Measurements from ENCODE around the gene PPP1R14D. TPM values are rescaled to one million over a fixed set of nuclear protein-coding genes. Genes with fewer than 3 reads are reported as not detected.

PPP1R14D gene
- total RNA-seq, 1 donor from 2014 or later = not detected

GRCh38 chr15:40819048-40819447 lies 9.5 kb downstream of the PPP1R14D start:
- no peak for DNase-seq

GRCh38 chr15:40815042-40815698 lies 13.3 kb downstream of the PPP1R14D start:
- DNase-seq = peak; percentile 61

GRCh38 chr15:40812721-40813425 lies 15.6 kb downstream of the PPP1R14D start:
- DNase-seq = no peak

GRCh38 chr15:40808861-40809450 lies 19.6 kb downstream of the PPP1R14D start:
- DNase-seq = no peak

- DNase-seq = no peak
Observed at GRCh38 chr15:40807888-40808461, 20.5 kb downstream of the PPP1R14D start.

- peak; percentile 99 for DNase-seq
Observed at GRCh38 chr15:40807028-40807887, 21.2 kb downstream of the PPP1R14D start, which contains the start of the genes DNAJC17 and ZFYVE19. Gene DNAJC17 (minus strand): TSS chr15:40807473. CDS start chr15:40807446, 27 bp downstream. Gene ZFYVE19 (plus strand): TSS chr15:40807089. CDS start chr15:40807590, 501 bp downstream.

GRCh38 chr15:40806672-40807027 lies 21.9 kb downstream of the PPP1R14D start:
- no peak for DNase-seq

GRCh38 chr15:40803688-40804087 lies 24.8 kb downstream of the PPP1R14D start:
- no peak for DNase-seq

GRCh38 chr15:40803076-40803475 lies 25.4 kb downstream of the PPP1R14D start:
- no peak for DNase-seq

GRCh38 chr15:40799523-40799922 lies 29.0 kb downstream of the PPP1R14D start:
- no peak for DNase-seq

GRCh38 chr15:40796512-40796911 lies 32.0 kb downstream of the PPP1R14D start:
- DNase-seq = no peak

GRCh38 chr15:40796041-40796440 lies 32.5 kb downstream of the PPP1R14D start:
- no peak for DNase-seq

- DNase-seq = no peak
Observed at GRCh38 chr15:40793216-40793989, 35.1 kb downstream of the PPP1R14D start.

GRCh38 chr15:40792394-40792793 lies 36.1 kb downstream of the PPP1R14D start:
- DNase-seq = no peak

GRCh38 chr15:40790718-40791117 lies 37.8 kb downstream of the PPP1R14D start:
- no peak for DNase-seq

GRCh38 chr15:40789999-40790398 lies 38.5 kb downstream of the PPP1R14D start:
- no peak for DNase-seq

- DNase-seq = no peak
Observed at GRCh38 chr15:40789119-40789518, 39.4 kb downstream of the PPP1R14D start.

GRCh38 chr15:40787991-40788390 lies 40.5 kb downstream of the PPP1R14D start:
- no peak for DNase-seq

GRCh38 chr15:40787344-40787841 lies 41.1 kb downstream of the PPP1R14D start:
- peak; percentile 52 for DNase-seq

- no peak for DNase-seq
Observed at GRCh38 chr15:40785814-40786213, 42.7 kb downstream of the PPP1R14D start.

GRCh38 chr15:40785164-40785563 lies 43.3 kb downstream of the PPP1R14D start:
- no peak for DNase-seq
